HFFc6 (cell line): Measurements from ENCODE around the gene TBPL1. TPM values are rescaled to one million over a fixed set of nuclear protein-coding genes. Genes with fewer than 3 reads are reported as not detected.
"Not testable (repeated sequence)": the region's sequence is repeated elsewhere in the genome, so short reads cannot be mapped to it uniquely, and the experiment has no call there.

Experiments
- DNase-seq: peaks from one replicate; pipeline ENCODE4 v3.0.0-alpha.2; 2018
- H3K27ac Mint-ChIP-seq: 2 replicates; pipeline ENCODE4 v1.8.0; 2020; ENCODE audit warnings: mild to moderate bottlenecking, mixed read lengths
- H3K27me3 Mint-ChIP-seq: 2 replicates; pipeline ENCODE4 v1.8.0; 2021; ENCODE audit warnings: mild to moderate bottlenecking, moderate library complexity, mixed read lengths; ENCODE audit not compliant: insufficient read depth
- H3K36me3 Mint-ChIP-seq: 2 replicates; pipeline ENCODE4 v1.8.0; 2021; ENCODE audit warnings: low read depth, mixed read lengths
- H3K4me1 Mint-ChIP-seq: 2 replicates; pipeline ENCODE4 v1.8.0; 2020; ENCODE audit warnings: low read depth, mixed read lengths
- H3K4me3 Mint-ChIP-seq: 2 replicates; pipeline ENCODE4 v1.8.0; 2020; ENCODE audit warnings: mild to moderate bottlenecking, moderate library complexity, mixed read lengths
- H3K9me3 Mint-ChIP-seq: 2 replicates; pipeline ENCODE4 v1.8.0; 2020; ENCODE audit warnings: mild to moderate bottlenecking, mixed read lengths
- total RNA-seq, 6 experiments: library from RNA; stranded (reverse); fragmentation: NEBNext Ultra II Directional; extraction: Animal tissue kit (Norgen Biotek cat#: 25700); gene quantifications; 2 replicates in 1 of 6; 3 replicates in 5 of 6; pipeline ENCODE4 v1.2.3, GENCODE V29; 2021
- TF ChIP-seq, protein P1 (sequence below): fragments of 200-600 bp; sonication (generic); IDR thresholded peaks from 2 replicates; pipeline ENCODE4 v1.5.0; 2021; ENCODE audit warnings: antibody characterized with exemption, mild to moderate bottlenecking

The TBPL1 gene
- total RNA-seq, 6 experiments from 2014 or later: 30.7 to 40.6 (median 34.0) TPM

DNA sequence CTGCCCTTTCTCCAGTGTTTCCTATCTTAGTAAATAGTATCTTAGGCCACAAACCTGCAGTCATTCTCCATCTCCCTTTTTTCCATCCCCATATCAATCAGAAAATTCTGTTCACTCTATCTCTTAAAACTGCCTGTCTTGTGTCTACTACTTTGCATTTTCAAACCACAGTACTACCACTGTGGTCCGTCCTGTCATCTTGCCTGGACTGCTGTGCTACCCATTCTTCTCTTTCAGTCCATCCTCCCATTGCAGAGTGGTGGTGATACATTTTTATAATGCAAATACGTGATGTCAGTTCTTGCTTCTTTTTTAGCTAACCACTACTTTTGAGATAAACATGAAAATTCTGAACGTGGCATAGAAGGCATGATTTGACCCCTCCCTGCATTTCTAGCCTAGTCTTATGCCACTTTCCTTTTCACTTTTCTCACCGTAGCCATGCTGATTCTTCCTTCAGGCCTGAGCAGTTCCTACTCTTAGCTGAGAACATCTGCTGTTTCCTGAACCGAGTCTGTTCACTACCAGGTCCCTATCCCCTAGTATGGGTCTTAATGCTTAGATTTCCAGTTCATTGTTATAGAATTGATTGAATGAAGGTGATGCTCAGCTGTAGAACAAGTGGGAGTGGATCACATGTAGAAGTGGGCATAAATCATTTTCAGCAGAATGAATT, 13.8 kb downstream of the TBPL1 start:
- Mint-ChIP-seq H3K4me3 (no peak overlapping the region), H3K9me3 (no peaks in the 10 kb centered on the region), H3K36me3 (0 out of 2 replicates have a peak, but pooled peaks cover 4% of the 10 kb centered on the region), H3K27me3 (no peaks in the 10 kb centered on the region), H3K27ac (peak overlapping the region; percentile 35), H3K4me1 (peaks cover 64% of the 10 kb centered on the region)
- TF ChIP-seq, protein P1, sequence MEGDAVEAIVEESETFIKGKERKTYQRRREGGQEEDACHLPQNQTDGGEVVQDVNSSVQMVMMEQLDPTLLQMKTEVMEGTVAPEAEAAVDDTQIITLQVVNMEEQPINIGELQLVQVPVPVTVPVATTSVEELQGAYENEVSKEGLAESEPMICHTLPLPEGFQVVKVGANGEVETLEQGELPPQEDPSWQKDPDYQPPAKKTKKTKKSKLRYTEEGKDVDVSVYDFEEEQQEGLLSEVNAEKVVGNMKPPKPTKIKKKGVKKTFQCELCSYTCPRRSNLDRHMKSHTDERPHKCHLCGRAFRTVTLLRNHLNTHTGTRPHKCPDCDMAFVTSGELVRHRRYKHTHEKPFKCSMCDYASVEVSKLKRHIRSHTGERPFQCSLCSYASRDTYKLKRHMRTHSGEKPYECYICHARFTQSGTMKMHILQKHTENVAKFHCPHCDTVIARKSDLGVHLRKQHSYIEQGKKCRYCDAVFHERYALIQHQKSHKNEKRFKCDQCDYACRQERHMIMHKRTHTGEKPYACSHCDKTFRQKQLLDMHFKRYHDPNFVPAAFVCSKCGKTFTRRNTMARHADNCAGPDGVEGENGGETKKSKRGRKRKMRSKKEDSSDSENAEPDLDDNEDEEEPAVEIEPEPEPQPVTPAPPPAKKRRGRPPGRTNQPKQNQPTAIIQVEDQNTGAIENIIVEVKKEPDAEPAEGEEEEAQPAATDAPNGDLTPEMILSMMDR: no peak
- DNase-seq: no peak

DNA sequence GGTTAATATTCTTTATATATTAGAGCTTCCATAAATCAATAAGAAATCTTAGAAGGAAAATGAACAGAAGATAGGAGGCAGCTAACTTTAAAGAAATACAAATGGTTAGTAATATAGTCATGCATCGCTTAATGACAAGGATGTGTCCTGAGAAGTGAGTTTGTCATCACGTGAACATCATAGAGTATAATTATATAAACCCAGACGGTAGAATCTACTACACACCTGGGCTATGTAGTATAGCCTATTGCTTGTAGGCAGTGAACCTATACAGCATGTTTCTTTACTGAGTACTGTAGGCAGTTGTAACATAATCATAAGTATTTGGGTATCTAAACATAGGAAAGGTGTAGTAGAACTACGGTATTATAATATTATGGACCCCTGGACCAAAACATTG, 14.3 kb downstream of the TBPL1 start:
- DNase-seq: no peak
- Mint-ChIP-seq H3K4me3 (no peak overlapping the region), H3K27ac (peak overlapping the region; percentile 35), H3K27me3 (no peaks in the 10 kb centered on the region), H3K36me3 (0 out of 2 replicates have a peak, but pooled peaks cover 4% of the 10 kb centered on the region), H3K4me1 (peaks cover 64% of the 10 kb centered on the region), H3K9me3 (no peaks in the 10 kb centered on the region)
- TF ChIP-seq, protein P1: no peak

DNA sequence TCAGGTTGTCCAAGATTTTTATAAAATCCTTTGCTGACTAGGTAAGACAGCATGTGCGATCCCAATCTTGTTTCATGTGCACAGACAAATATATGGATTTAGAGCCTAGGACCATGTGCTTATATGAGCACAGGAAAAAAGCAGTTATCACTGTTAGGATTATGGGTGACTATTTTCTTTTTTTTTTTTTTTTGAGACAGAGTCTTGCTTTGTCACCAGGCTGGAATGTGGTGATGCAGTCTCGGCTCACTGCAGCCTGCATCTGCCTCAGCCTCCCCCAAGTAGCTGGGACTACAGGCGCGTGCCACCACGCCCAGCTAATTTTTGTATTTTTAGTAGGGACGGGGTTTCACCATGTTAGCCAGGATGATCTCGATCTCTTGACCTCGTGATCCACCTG, 14.8 kb downstream of the TBPL1 start:
- peak; percentile 59 for DNase-seq
- H3K9me3 Mint-ChIP-seq, H3K27me3 Mint-ChIP-seq, H3K36me3 Mint-ChIP-seq: not testable (repeated sequence)
- Mint-ChIP-seq H3K27ac (peak overlapping the region; percentile 35), H3K4me1 (peaks cover 64% of the 10 kb centered on the region), H3K4me3 (peak overlapping the region; percentile 23; the same call in 1 of the 2 replicates)

DNA sequence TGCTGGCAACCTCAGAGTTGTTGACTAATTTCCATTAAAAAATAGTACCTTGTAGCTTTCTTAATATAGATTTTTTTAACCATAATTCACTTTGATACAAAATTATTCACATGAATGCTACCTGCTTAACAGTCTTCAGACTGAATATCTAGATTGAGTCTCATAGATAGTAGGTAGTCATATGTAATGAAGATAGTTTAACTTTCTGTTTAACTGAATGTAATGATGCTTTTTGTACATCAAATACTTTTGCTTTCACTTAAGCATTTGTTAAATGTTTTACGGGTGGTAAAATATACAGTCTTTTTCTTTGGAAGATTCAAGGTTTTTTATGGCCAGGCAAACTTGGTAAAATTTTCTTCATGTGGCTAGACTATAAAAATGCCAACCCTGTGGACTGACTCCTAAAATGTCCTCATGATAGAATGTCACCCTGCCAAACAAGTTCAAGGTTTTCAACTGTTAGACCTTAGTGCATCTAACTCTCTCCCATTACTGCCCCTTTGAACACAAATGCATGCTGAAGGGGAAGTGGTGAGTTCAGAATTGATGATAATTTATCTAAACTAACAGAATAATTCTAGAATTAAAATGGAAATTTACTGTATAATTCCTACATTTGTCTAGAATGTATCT, 16.4 kb downstream of the TBPL1 start:
- 0 out of 2 replicates have a peak, but pooled peaks cover 4% of the 10 kb centered on the region for H3K36me3 Mint-ChIP-seq
- H3K4me1 Mint-ChIP-seq: peaks cover 65% of the 10 kb centered on the region
- no peaks in the 10 kb centered on the region for H3K9me3 Mint-ChIP-seq
- no peak overlapping the region for H3K4me3 Mint-ChIP-seq
- DNase-seq: no peak
- H3K27me3 Mint-ChIP-seq: no peaks in the 10 kb centered on the region
- H3K27ac Mint-ChIP-seq: no peak overlapping the region
- TF ChIP-seq, protein P1: no peak

DNA sequence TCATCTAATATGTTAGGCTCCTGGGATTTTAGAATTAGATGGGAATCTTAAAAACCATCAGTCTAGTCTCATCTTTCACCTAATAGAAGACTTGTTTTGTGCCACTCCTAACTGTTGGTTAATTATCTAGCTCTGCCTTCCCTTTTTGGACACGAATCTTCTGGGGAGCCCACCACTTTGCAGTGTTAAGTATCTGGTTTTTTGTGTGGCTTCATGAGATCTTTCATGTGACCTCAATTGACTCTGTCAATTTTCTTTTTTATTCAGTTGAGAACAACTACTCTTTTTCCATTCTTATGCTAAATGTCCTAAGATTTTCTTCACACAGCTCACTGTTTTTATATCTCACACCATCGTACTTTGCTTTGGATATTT, 16.9 kb downstream of the TBPL1 start:
- Mint-ChIP-seq H3K27me3 (no peaks in the 10 kb centered on the region), H3K4me3 (no peak overlapping the region), H3K27ac (peak overlapping the region; percentile 17; the same call in 1 of the 2 replicates), H3K36me3 (0 out of 2 replicates have a peak, but pooled peaks cover 4% of the 10 kb centered on the region), H3K4me1 (peaks cover 65% of the 10 kb centered on the region), H3K9me3 (no peaks in the 10 kb centered on the region)
- DNase-seq: no peak
- TF ChIP-seq, protein P1: no peak

DNA sequence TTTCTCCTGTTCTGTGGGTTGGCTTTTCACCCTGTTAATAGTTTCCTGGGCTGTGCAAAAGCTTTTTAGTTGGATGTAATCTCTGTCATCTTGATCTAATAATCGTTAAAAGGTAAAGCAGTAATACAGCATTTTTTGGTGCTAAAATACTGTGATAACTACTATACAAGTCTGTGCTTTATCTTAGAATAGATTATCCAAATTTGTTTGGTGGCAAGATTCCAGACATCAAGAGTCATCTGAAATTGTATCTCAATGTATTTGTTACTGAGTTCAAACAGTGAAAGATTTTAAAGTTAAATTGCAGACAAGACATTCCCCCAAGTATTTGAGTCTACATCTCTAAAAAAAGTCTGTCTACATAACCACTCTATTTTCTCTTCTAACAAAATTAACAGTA, 18.8 kb downstream of the TBPL1 start:
- no peak for DNase-seq
- TF ChIP-seq, protein P1: no peak

More for the DNA sequence above, 18.8 kb downstream of the TBPL1 start:
- H3K4me1 Mint-ChIP-seq: peaks cover 53% of the 10 kb centered on the region
- no peaks in the 10 kb centered on the region for H3K36me3 Mint-ChIP-seq
- H3K4me3 Mint-ChIP-seq: no peak overlapping the region
- H3K9me3 Mint-ChIP-seq: no peaks in the 10 kb centered on the region
- no peaks in the 10 kb centered on the region for H3K27me3 Mint-ChIP-seq
- no peak overlapping the region for H3K27ac Mint-ChIP-seq
